Prostate gland (tissue), 2 donors: Measurements from ENCODE around the gene SCYL1.

Experiments used
- CTCF ChIP-seq, 4 experiments: fragments of 200-600 bp in 2 of 4; fragments of 450-650 bp in 2 of 4; sonication (generic) in 2 of 4; IDR thresholded peaks; 1 replicate in 3 of 4; 2 replicates in 1 of 4; pipeline ENCODE4 v1.5.1; 2016 to 2019; ENCODE audit warnings: antibody characterized with exemption in 4 of 4, mild to moderate bottlenecking in 2 of 4, moderate library complexity in 2 of 4
- POLR2A ChIP-seq: fragments of 450-650 bp; IDR thresholded peaks from one replicate; pipeline ENCODE4 v1.6.1; 2016; ENCODE audit warnings: antibody characterized with exemption, mild to moderate bottlenecking

DNA sequence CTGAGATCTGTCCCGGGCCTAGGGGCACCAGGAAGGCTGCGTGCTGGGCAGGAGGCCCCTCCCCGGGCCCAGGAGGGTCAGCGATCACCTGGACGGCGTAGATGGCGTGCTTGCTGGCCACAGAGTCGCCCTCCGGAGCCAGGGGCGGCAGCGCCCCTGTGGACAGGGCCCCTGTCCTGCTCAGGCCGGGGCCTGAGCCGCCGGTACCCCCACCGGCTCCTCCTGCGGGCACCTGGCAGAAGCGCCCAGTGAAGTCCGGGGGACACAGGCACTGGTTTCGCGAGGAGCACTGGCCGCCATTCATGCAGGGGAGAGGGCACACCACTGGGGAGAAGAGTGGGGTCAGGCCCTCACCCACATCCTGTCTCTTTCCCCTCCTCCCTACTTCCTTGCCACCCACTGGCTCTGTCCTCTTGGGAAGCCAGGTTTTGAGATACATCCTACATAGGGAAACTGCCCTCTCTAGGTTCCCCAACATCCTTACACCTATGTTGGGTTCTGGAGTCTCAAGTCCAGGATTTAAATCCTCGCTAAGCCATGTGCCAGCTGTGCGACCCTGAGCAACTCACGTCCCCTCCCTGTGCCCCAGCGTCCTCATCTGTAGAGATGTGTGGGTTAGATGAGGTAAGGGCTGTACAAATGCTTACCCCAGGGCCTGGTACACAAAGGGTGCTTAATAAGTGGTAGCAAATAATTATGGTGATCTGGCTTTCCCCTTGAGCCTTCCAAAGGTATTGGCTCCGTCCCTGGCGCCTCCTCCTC lies 29.4 kb downstream of the SCYL1 start:
- TF ChIP-seq POLR2A (no peak), CTCF (IDR thresholded peaks at IDR 0.05) (no peak)
